Liver (tissue), 3 donors: ENCODE measurements around the gene S100A11.
A peak's percentile ranks its signal among the peaks of the same experiment; 100 is the strongest.

Experiments
- FOXA1 ChIP-seq: IDR thresholded peaks from 2 replicates; pipeline ENCODE4 v1.6.1; 2016; ENCODE audit warnings: antibody characterized with exemption
- GABPA ChIP-seq, 2 donors: IDR thresholded peaks in 1 of 2; conservative IDR thresholded peaks in 1 of 2; 2 replicates each; pipeline ENCODE4 v1.6.1; 2016; ENCODE audit warnings: antibody characterized with exemption in 2 of 2, mild to moderate bottlenecking in 1 of 2, moderate library complexity in 1 of 2
- JUND ChIP-seq, 2 donors: IDR thresholded peaks; 2 replicates each; pipeline ENCODE4 v1.6.1; 2016; ENCODE audit warnings: antibody characterized with exemption in 2 of 2
- NR2F2 ChIP-seq: IDR thresholded peaks from 2 replicates; pipeline ENCODE4 v1.6.1; 2016; ENCODE audit warnings: antibody characterized with exemption
- SP1 ChIP-seq: IDR thresholded peaks from 2 replicates; pipeline ENCODE4 v1.6.1; 2018; ENCODE audit warnings: antibody characterized with exemption, mild to moderate bottlenecking
- TAF1 ChIP-seq: conservative IDR thresholded peaks from 2 replicates; pipeline ENCODE4 v1.6.1; 2016; ENCODE audit warnings: antibody characterized with exemption, mild to moderate bottlenecking
- YY1 ChIP-seq: IDR thresholded peaks from 2 replicates; pipeline ENCODE4 v1.6.1; 2016; ENCODE audit warnings: antibody characterized with exemption, mild to moderate bottlenecking
- TF ChIP-seq, protein P1 (sequence below): fragments of 150-350 bp; IDR thresholded peaks from 2 replicates; pipeline ENCODE4 v1.5.1; 2017; ENCODE audit warnings: improper control_type of control experiment, low read depth, low read length; ENCODE audit not compliant: missing input control
- TF ChIP-seq, protein P2 (sequence below): IDR thresholded peaks from 2 replicates; pipeline ENCODE4 v1.6.1; 2016; ENCODE audit warnings: antibody characterized with exemption, mild to moderate bottlenecking
- TF ChIP-seq, protein P3 (sequence below): IDR thresholded peaks from 2 replicates; pipeline ENCODE4 v1.6.1; 2016; ENCODE audit warnings: antibody characterized with exemption
- TF ChIP-seq, protein P4 (sequence below): IDR thresholded peaks from 2 replicates; pipeline ENCODE4 v1.6.1; 2016; ENCODE audit warnings: antibody characterized with exemption
- TF ChIP-seq, protein P5 (sequence below): IDR thresholded peaks from 2 replicates; pipeline ENCODE4 v1.6.1; 2016; ENCODE audit warnings: antibody characterized with exemption
- donor health status: healthy.
- donor health status: healthy.

DNA sequence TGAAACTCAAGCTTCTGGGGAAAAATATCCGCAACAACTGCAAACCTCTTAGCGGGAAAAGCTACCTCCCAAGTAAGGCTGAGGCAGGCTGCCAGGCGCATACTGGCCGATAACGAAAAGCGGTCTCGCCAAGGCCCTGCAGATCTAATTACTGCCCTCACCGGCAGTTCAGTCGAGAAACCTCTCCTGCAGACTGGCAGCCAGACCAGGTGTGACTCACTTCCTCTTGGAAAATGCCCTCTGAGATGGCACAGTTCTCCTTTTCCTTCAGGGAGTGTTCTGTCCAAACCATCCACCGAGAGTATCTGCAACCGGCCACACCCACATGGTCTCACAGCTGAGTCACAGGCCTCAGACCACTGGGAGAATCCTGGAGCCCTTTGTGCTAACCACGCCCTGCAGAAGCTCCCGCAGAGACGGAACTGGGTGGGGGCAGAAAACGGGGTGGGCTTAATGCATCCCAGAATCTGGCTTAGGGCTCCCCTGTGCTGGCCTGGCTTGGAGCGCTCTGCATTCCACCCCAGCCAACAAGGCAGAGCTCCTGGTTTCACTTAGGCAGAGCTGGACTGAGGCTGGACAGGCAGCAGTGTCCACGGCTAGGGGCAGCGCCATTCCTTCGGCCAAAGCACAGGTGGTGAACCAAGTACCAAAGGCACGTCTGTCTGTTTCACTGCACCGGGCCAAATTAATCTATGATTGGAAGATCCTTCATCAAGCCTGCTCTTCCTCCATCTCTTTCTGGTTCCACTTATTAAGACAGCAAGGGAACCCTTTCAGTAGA, 44.3 kb downstream of the S100A11 start:
- TF ChIP-seq SP1 (peak; percentile 5), GABPA (IDR thresholded peaks at IDR 0.05 in 1 of 2, conservative IDR thresholded peaks at IDR 0.05 in 1 of 2) (no peak), JUND (IDR thresholded peaks at IDR 0.05) (peak; percentile 49 to 50), TAF1 (no peak), NR2F2 (no peak), YY1 (peak; percentile 10), FOXA1 (no peak)
- TF ChIP-seq, protein P1, sequence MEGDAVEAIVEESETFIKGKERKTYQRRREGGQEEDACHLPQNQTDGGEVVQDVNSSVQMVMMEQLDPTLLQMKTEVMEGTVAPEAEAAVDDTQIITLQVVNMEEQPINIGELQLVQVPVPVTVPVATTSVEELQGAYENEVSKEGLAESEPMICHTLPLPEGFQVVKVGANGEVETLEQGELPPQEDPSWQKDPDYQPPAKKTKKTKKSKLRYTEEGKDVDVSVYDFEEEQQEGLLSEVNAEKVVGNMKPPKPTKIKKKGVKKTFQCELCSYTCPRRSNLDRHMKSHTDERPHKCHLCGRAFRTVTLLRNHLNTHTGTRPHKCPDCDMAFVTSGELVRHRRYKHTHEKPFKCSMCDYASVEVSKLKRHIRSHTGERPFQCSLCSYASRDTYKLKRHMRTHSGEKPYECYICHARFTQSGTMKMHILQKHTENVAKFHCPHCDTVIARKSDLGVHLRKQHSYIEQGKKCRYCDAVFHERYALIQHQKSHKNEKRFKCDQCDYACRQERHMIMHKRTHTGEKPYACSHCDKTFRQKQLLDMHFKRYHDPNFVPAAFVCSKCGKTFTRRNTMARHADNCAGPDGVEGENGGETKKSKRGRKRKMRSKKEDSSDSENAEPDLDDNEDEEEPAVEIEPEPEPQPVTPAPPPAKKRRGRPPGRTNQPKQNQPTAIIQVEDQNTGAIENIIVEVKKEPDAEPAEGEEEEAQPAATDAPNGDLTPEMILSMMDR = no peak
- TF ChIP-seq, protein P2, sequence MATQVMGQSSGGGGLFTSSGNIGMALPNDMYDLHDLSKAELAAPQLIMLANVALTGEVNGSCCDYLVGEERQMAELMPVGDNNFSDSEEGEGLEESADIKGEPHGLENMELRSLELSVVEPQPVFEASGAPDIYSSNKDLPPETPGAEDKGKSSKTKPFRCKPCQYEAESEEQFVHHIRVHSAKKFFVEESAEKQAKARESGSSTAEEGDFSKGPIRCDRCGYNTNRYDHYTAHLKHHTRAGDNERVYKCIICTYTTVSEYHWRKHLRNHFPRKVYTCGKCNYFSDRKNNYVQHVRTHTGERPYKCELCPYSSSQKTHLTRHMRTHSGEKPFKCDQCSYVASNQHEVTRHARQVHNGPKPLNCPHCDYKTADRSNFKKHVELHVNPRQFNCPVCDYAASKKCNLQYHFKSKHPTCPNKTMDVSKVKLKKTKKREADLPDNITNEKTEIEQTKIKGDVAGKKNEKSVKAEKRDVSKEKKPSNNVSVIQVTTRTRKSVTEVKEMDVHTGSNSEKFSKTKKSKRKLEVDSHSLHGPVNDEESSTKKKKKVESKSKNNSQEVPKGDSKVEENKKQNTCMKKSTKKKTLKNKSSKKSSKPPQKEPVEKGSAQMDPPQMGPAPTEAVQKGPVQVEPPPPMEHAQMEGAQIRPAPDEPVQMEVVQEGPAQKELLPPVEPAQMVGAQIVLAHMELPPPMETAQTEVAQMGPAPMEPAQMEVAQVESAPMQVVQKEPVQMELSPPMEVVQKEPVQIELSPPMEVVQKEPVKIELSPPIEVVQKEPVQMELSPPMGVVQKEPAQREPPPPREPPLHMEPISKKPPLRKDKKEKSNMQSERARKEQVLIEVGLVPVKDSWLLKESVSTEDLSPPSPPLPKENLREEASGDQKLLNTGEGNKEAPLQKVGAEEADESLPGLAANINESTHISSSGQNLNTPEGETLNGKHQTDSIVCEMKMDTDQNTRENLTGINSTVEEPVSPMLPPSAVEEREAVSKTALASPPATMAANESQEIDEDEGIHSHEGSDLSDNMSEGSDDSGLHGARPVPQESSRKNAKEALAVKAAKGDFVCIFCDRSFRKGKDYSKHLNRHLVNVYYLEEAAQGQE = no peak
- TF ChIP-seq, protein P3, sequence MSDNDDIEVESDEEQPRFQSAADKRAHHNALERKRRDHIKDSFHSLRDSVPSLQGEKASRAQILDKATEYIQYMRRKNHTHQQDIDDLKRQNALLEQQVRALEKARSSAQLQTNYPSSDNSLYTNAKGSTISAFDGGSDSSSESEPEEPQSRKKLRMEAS = peak; percentile 11
- TF ChIP-seq, protein P4, sequence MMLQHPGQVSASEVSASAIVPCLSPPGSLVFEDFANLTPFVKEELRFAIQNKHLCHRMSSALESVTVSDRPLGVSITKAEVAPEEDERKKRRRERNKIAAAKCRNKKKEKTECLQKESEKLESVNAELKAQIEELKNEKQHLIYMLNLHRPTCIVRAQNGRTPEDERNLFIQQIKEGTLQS = no peak
- TF ChIP-seq, protein P5, sequence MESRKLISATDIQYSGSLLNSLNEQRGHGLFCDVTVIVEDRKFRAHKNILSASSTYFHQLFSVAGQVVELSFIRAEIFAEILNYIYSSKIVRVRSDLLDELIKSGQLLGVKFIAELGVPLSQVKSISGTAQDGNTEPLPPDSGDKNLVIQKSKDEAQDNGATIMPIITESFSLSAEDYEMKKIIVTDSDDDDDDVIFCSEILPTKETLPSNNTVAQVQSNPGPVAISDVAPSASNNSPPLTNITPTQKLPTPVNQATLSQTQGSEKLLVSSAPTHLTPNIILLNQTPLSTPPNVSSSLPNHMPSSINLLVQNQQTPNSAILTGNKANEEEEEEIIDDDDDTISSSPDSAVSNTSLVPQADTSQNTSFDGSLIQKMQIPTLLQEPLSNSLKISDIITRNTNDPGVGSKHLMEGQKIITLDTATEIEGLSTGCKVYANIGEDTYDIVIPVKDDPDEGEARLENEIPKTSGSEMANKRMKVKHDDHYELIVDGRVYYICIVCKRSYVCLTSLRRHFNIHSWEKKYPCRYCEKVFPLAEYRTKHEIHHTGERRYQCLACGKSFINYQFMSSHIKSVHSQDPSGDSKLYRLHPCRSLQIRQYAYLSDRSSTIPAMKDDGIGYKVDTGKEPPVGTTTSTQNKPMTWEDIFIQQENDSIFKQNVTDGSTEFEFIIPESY = no peak
